ENCODE measurements around the gene RALGPS1.

RALGPS1 gene

DNA sequence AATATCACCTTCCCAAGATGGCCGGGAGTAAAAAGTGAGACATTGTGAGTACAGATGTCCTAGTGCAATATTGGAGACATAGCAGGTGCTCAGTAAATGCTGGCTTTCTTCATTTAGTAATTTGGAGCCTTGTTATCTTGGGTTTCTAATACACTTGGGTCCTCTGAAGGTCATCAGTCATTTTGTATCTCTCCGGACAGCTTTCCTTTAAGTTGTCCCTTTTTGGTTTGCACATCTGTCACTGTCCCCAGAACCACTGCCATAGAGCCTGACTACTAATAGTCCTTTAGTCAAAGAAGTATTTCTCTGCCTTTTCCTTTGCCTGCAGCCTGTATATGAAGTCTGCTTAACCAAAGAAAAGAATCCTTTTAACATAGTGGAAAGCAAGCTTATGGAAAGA, 215.7 kb downstream of the RALGPS1 start:
- TF ChIP-seq, protein P1, sequence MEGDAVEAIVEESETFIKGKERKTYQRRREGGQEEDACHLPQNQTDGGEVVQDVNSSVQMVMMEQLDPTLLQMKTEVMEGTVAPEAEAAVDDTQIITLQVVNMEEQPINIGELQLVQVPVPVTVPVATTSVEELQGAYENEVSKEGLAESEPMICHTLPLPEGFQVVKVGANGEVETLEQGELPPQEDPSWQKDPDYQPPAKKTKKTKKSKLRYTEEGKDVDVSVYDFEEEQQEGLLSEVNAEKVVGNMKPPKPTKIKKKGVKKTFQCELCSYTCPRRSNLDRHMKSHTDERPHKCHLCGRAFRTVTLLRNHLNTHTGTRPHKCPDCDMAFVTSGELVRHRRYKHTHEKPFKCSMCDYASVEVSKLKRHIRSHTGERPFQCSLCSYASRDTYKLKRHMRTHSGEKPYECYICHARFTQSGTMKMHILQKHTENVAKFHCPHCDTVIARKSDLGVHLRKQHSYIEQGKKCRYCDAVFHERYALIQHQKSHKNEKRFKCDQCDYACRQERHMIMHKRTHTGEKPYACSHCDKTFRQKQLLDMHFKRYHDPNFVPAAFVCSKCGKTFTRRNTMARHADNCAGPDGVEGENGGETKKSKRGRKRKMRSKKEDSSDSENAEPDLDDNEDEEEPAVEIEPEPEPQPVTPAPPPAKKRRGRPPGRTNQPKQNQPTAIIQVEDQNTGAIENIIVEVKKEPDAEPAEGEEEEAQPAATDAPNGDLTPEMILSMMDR (IDR thresholded peaks at IDR 0.05; ENCODE audit: borderline replicate concordance, control extremely low read depth, extremely low read depth, insufficient read depth, missing control alignments), result no peak
- in situ Hi-C loops (cut with MboI; ENCODE audit: low sequenced_read_pairs, unreplicated experiment), result no loop called here
- no peak for DNase-seq (ENCODE audit: low spot score)

GRCh38 chr9:127130661-127131538, 216.3 kb downstream of the RALGPS1 start:
- no peak for DNase-seq (ENCODE audit: low spot score)
- in situ Hi-C loops (cut with MboI; ENCODE audit: low sequenced_read_pairs, unreplicated experiment), result no loop called here
- TF ChIP-seq, protein P1 (IDR thresholded peaks at IDR 0.05; ENCODE audit: borderline replicate concordance, control extremely low read depth, extremely low read depth, insufficient read depth, missing control alignments), result no peak

GRCh38 chr9:127131871-127132270, 217.3 kb downstream of the RALGPS1 start:
- TF ChIP-seq, protein P1 (IDR thresholded peaks at IDR 0.05; ENCODE audit: borderline replicate concordance, control extremely low read depth, extremely low read depth, insufficient read depth, missing control alignments), result no peak
- in situ Hi-C loops (cut with MboI; ENCODE audit: low sequenced_read_pairs, unreplicated experiment), result no loop called here
- no peak for DNase-seq (ENCODE audit: low spot score)

- no peak for DNase-seq (ENCODE audit: low spot score)
- in situ Hi-C loops (cut with MboI; ENCODE audit: low sequenced_read_pairs, unreplicated experiment), result no loop called here
- TF ChIP-seq, protein P1 (IDR thresholded peaks at IDR 0.05; ENCODE audit: borderline replicate concordance, control extremely low read depth, extremely low read depth, insufficient read depth, missing control alignments), result no peak
These were observed 217.8 kb downstream of the RALGPS1 start for GRCh38 chr9:127132375-127132774.

GRCh38 chr9:127132921-127133647, 218.5 kb downstream of the RALGPS1 start:
- in situ Hi-C loops (cut with MboI; ENCODE audit: low sequenced_read_pairs, unreplicated experiment), result no loop called here
- DNase-seq (ENCODE audit: low spot score), result no peak
- TF ChIP-seq, protein P1 (IDR thresholded peaks at IDR 0.05; ENCODE audit: borderline replicate concordance, control extremely low read depth, extremely low read depth, insufficient read depth, missing control alignments), result no peak

- in situ Hi-C loops (cut with MboI; ENCODE audit: low sequenced_read_pairs, unreplicated experiment), result no loop called here
- no peak for DNase-seq (ENCODE audit: low spot score)
- TF ChIP-seq, protein P1 (IDR thresholded peaks at IDR 0.05; ENCODE audit: borderline replicate concordance, control extremely low read depth, extremely low read depth, insufficient read depth, missing control alignments), result no peak
These were observed 219.2 kb downstream of the RALGPS1 start for GRCh38 chr9:127133739-127134167.
